ENCODE data around the gene NAV2. TPM values are rescaled to one million over a fixed set of nuclear protein-coding genes. Genes with fewer than 3 reads are reported as not detected.

The NAV2 gene
- total RNA-seq, 1 donor, result 11.2 TPM

GRCh38 chr11:20117291-20117690, 404.7 kb downstream of the NAV2 start:
- no peak for TF ChIP-seq CTCF (IDR thresholded peaks at IDR 0.05; ENCODE audit: insufficient read depth, low read depth, low read length)
- no peak overlapping the region for H3K4me3 ChIP-seq (ENCODE audit: low read depth, low read length)
- DNase-seq (ENCODE audit: low read depth), result no peak

- no peak for TF ChIP-seq CTCF (IDR thresholded peaks at IDR 0.05; ENCODE audit: insufficient read depth, low read depth, low read length)
- DNase-seq (ENCODE audit: low read depth), result no peak
- H3K4me3 ChIP-seq (ENCODE audit: low read depth, low read length), result no peak overlapping the region
Observed at GRCh38 chr11:20118209-20118608, 405.6 kb downstream of the NAV2 start.

DNA sequence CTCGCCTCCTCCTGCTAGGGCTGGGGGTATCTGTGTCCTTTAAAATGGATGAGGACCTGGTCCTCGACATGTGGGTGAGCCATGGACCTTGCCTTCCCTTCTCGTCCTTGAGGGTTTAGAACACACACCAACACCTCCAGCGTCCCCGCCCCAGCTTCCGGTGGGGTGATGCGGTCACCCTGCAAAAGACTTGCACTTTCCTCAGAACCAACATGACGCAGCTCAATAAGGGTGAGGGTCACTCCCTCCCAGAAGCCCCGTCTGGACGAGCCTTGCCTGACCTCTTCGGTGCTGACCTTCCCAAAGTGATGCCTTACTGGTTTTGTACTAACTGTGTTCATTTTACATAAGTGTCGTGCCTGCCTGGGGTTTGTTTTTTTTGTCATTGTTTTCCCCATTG, 406.7 kb downstream of the NAV2 start:
- DNase-seq (ENCODE audit: low read depth), result no peak
- no peak overlapping the region for H3K4me3 ChIP-seq (ENCODE audit: low read depth, low read length)
- no peak for TF ChIP-seq CTCF (IDR thresholded peaks at IDR 0.05; ENCODE audit: insufficient read depth, low read depth, low read length)

DNA sequence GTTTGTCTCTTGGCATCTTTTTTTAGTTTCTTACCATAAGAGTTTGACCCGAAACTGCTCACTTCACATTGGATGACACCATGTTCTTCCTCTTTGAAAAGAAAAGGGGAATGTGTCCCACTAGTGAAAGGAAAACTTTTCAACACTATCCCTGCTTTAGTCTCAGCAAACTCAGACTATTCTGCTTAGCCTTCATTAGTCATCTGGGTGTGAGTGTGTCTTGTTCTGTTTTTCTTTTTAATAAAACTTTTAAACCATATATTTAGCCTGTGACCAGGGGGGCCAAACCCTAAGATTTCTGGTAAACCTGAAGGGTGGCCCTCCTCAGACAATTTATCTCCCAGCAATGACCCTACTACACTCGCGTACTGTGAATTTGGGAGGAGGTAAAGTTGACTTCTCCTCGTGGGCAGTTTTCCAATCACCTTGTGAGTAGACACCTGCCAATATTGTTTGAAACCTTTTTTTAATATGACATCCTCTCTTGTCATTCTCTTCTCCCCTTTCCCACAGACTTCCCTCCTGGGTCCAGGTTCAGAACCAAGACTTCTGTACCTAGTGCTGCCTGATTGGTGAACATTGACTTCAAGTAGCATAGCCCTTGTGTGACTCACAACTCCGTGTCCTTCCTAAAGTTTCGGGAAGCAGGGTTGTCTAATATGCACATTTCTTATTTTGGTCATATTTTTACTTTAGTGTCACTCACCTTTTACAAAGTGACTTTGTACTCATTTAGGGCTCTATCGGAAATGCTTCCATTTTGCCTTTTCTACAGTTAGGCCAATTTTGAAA, 407.7 kb downstream of the NAV2 start:
- no peak overlapping the region for H3K4me3 ChIP-seq (ENCODE audit: low read depth, low read length)
- no peak for TF ChIP-seq CTCF (IDR thresholded peaks at IDR 0.05; ENCODE audit: insufficient read depth, low read depth, low read length)
- no peak for DNase-seq (ENCODE audit: low read depth)

- no peak overlapping the region for H3K4me3 ChIP-seq (ENCODE audit: low read depth, low read length)
- no peak for DNase-seq (ENCODE audit: low read depth)
- no peak for TF ChIP-seq CTCF (IDR thresholded peaks at IDR 0.05; ENCODE audit: insufficient read depth, low read depth, low read length)
Observed at GRCh38 chr11:20122131-20122530, 409.5 kb downstream of the NAV2 start.

DNA sequence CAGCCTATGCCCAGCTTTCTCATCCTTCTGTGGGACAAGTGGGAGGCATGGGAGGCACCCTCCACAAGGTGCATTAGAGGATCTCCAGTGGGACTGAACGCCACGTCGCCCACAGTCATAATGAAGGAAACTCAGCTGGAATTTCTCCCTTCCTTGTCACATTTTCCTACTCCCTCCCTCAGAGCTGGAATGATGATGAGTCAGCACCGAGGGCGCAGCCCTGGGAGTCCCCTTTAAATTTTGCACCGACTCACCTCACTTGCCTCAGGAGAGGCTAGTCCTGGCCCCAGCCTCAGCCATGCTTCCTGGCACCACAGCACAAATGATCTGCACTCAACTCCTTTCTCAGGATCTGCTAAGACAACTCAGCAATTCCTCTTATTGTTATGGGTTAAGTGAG, 413.3 kb downstream of the NAV2 start:
- no peak for TF ChIP-seq CTCF (IDR thresholded peaks at IDR 0.05; ENCODE audit: insufficient read depth, low read depth, low read length)
- H3K4me3 ChIP-seq (ENCODE audit: low read depth, low read length), result no peak overlapping the region
- peak; percentile 22 for DNase-seq (ENCODE audit: low read depth)

DNA sequence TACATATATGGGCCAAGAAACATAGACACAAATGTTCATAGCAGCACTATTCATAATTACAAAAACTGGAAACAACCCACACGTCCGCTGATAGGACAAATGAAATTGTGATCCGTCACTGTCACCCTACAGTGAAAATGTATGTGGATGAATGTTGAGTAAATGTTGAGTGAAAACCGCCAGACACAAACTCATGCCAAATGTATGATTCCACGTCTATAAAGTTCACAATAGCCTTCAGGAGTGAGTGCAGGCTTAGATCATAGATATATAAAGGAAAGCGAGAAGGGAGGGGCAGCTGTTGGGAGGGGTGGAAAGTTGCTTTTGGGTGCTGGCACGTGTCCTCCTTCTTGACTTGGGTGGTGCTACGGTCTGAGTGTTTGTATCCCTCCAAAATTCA, 414.1 kb downstream of the NAV2 start:
- DNase-seq (ENCODE audit: low read depth), result no peak
- no peak for TF ChIP-seq CTCF (IDR thresholded peaks at IDR 0.05; ENCODE audit: insufficient read depth, low read depth, low read length)

More for the DNA sequence above, 414.1 kb downstream of the NAV2 start:
- H3K4me3 ChIP-seq (ENCODE audit: low read depth, low read length), result no peak overlapping the region

Measured in fibroblast of villous mesenchyme (primary cell).